Measurements from ENCODE around the gene WSB1. TPM values are rescaled to one million over a fixed set of nuclear protein-coding genes. Genes with fewer than 3 reads are reported as not detected.

The WSB1 gene
- total and polyA plus RNA-seq, 9 of the 15 experiments (the other 6 are each of a cell fraction or from before 2014, with no cell fraction given) = 22.8 to 229 (median 81.1) TPM

DNA sequence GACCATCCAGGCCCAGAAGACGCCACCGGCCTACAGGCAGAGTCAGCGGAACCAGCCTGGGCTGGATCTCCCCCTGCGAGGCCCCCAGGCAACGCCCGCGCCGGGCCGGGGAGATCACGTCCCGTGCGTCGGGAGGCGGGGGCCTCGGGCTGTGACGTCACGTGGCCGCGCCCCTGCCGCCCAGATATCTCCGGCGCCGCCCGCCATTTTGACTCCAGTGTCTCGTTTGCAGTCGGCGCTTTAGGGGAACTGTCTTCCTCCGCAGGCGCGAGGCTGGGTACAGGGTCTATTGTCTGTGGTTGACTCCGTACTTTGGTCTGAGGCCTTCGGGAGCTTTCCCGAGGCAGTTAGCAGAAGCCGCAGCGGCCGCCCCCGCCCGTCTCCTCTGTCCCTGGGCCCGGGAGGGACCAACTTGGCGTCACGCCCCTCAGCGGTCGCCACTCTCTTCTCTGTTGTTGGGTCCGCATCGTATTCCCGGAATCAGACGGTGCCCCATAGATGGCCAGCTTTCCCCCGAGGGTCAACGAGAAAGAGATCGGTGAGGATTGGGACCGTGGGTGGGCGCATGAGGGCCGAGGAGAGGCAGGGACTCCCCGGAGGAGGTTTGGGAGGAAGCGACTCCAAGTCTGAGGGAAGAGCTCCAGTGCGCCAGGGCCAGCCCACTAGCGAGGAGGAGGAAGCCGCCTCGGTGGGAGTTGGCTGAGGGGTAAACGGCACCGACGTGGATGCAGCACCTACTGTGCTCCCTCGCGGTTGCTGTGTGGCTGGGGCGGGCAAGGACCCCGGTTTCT, at the start of gene WSB1 (continued):
- TF ChIP-seq, protein P1, sequence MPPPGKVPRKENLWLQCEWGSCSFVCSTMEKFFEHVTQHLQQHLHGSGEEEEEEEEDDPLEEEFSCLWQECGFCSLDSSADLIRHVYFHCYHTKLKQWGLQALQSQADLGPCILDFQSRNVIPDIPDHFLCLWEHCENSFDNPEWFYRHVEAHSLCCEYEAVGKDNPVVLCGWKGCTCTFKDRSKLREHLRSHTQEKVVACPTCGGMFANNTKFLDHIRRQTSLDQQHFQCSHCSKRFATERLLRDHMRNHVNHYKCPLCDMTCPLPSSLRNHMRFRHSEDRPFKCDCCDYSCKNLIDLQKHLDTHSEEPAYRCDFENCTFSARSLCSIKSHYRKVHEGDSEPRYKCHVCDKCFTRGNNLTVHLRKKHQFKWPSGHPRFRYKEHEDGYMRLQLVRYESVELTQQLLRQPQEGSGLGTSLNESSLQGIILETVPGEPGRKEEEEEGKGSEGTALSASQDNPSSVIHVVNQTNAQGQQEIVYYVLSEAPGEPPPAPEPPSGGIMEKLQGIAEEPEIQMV (tag; conservative IDR thresholded peaks at IDR 0.05; ENCODE audit: low read depth) = no peak; the same call in 1 of the 2 replicates
- TF ChIP-seq, protein P2, sequence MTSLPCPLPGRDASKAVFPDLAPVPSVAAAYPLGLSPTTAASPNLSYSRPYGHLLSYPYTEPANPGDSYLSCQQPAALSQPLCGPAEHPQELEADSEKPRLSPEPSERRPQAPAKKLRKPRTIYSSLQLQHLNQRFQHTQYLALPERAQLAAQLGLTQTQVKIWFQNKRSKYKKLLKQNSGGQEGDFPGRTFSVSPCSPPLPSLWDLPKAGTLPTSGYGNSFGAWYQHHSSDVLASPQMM (CRISPR knock-in tag; IDR thresholded peaks at IDR 0.05) = no peak
- TF ChIP-seq, protein P3, sequence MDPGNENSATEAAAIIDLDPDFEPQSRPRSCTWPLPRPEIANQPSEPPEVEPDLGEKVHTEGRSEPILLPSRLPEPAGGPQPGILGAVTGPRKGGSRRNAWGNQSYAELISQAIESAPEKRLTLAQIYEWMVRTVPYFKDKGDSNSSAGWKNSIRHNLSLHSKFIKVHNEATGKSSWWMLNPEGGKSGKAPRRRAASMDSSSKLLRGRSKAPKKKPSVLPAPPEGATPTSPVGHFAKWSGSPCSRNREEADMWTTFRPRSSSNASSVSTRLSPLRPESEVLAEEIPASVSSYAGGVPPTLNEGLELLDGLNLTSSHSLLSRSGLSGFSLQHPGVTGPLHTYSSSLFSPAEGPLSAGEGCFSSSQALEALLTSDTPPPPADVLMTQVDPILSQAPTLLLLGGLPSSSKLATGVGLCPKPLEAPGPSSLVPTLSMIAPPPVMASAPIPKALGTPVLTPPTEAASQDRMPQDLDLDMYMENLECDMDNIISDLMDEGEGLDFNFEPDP (CRISPR knock-in tag; IDR thresholded peaks at IDR 0.05) = no peak
- no peak for TF ChIP-seq TAF15 (IDR thresholded peaks at IDR 0.05; ENCODE audit: low read depth, low read length)
- TF ChIP-seq ZNF224 (CRISPR knock-in tag; IDR thresholded peaks at IDR 0.05) = no peak
- TF ChIP-seq YY1 (IDR thresholded peaks at IDR 0.05; ENCODE audit: borderline replicate concordance in 1 of 3, control insufficient read depth in 1 of 3, extremely low read depth in 1 of 3, insufficient read depth in 3 of 3, insufficient read length in 1 of 3, insufficient replicate concordance in 2 of 3, low read depth in 1 of 3, low read length in 2 of 3) = peak; percentile 85 to 97 (median 97)
- TF ChIP-seq, protein P4, sequence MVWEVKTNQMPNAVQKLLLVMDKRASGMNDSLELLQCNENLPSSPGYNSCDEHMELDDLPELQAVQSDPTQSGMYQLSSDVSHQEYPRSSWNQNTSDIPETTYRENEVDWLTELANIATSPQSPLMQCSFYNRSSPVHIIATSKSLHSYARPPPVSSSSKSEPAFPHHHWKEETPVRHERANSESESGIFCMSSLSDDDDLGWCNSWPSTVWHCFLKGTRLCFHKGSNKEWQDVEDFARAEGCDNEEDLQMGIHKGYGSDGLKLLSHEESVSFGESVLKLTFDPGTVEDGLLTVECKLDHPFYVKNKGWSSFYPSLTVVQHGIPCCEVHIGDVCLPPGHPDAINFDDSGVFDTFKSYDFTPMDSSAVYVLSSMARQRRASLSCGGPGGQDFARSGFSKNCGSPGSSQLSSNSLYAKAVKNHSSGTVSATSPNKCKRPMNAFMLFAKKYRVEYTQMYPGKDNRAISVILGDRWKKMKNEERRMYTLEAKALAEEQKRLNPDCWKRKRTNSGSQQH (CRISPR knock-in tag; IDR thresholded peaks at IDR 0.05) = no peak
- TF ChIP-seq, protein P5, sequence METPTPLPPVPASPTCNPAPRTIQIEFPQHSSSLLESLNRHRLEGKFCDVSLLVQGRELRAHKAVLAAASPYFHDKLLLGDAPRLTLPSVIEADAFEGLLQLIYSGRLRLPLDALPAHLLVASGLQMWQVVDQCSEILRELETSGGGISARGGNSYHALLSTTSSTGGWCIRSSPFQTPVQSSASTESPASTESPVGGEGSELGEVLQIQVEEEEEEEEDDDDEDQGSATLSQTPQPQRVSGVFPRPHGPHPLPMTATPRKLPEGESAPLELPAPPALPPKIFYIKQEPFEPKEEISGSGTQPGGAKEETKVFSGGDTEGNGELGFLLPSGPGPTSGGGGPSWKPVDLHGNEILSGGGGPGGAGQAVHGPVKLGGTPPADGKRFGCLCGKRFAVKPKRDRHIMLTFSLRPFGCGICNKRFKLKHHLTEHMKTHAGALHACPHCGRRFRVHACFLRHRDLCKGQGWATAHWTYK (CRISPR knock-in tag; IDR thresholded peaks at IDR 0.05) = no peak
- no peak for TF ChIP-seq RBM14 (IDR thresholded peaks at IDR 0.05; ENCODE audit: borderline replicate concordance, insufficient read depth, low read depth, low read length)
- TF ChIP-seq, protein P6, sequence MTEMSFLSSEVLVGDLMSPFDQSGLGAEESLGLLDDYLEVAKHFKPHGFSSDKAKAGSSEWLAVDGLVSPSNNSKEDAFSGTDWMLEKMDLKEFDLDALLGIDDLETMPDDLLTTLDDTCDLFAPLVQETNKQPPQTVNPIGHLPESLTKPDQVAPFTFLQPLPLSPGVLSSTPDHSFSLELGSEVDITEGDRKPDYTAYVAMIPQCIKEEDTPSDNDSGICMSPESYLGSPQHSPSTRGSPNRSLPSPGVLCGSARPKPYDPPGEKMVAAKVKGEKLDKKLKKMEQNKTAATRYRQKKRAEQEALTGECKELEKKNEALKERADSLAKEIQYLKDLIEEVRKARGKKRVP (CRISPR knock-in tag; IDR thresholded peaks at IDR 0.05) = peak; percentile 45; the same call in 1 of the 2 replicates
- TF ChIP-seq ZNF232 (CRISPR knock-in tag; IDR thresholded peaks at IDR 0.05) = no peak
- no peak for TF ChIP-seq PPARD (CRISPR knock-in tag; IDR thresholded peaks at IDR 0.05)
- no peak for TF ChIP-seq SAFB2 (IDR thresholded peaks at IDR 0.05; ENCODE audit: borderline replicate concordance, low read depth, low read length, severe bottlenecking)
- TF ChIP-seq ELF4 (CRISPR knock-in tag; IDR thresholded peaks at IDR 0.05) = peak; percentile 51; the same call in 1 of the 2 replicates
- no peak; the same call in 1 of the 2 replicates for TF ChIP-seq SMARCA4 (IDR thresholded peaks at IDR 0.05)
- TF ChIP-seq, protein P7, sequence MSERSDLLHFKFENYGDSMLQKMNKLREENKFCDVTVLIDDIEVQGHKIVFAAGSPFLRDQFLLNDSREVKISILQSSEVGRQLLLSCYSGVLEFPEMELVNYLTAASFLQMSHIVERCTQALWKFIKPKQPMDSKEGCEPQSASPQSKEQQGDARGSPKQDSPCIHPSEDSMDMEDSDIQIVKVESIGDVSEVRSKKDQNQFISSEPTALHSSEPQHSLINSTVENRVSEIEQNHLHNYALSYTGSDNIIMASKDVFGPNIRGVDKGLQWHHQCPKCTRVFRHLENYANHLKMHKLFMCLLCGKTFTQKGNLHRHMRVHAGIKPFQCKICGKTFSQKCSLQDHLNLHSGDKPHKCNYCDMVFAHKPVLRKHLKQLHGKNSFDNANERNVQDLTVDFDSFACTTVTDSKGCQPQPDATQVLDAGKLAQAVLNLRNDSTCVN (CRISPR knock-in tag; IDR thresholded peaks at IDR 0.05) = no peak
- TF ChIP-seq SPI1 (IDR thresholded peaks at IDR 0.05; ENCODE audit: borderline replicate concordance, low read depth, low read length) = 0 out of 2 replicates have a peak, but pooled peaks have one; percentile 5
